GM23338 (cell line): ENCODE data around the gene GLCE. TPM values are rescaled to one million over a fixed set of nuclear protein-coding genes. Genes with fewer than 3 reads are reported as not detected.

Experiments
- ATAC-seq: fragments of 200-7000 bp; cut with Tn5 transposase; 3 replicates; pipeline ENCODE4 v1.9.1; 2020
- DNase-seq: peaks from one replicate; pipeline ENCODE4 v3.0.0-alpha.2; 2015; ENCODE audit warnings: low spot score
- H2AFZ ChIP-seq: fragments of 200-600 bp; sonication (generic); 2 replicates; pipeline ENCODE4 v1.8.0; 2016; ENCODE audit warnings: antibody characterized with exemption, mild to moderate bottlenecking, moderate library complexity
- H3F3A ChIP-seq: fragments of 200-600 bp; sonication (generic); replicated peaks from 2 replicates; pipeline ENCODE4 v1.8.0; 2017; ENCODE audit warnings: antibody characterized with exemption, mixed run types, low read depth
- H3K27ac ChIP-seq: fragments of 200-600 bp; sonication (generic); 2 replicates; pipeline ENCODE4 v1.6.1; 2016; ENCODE audit warnings: low read depth
- H3K27me3 ChIP-seq: fragments of 200-600 bp; sonication (generic); 2 replicates; pipeline ENCODE4 v1.8.0; 2016; ENCODE audit warnings: mild to moderate bottlenecking, mixed run types, moderate library complexity; ENCODE audit not compliant: insufficient read depth
- H3K36me3 ChIP-seq: fragments of 200-600 bp; sonication (generic); 2 replicates; pipeline ENCODE4 v1.8.0; 2016; ENCODE audit warnings: mild to moderate bottlenecking; ENCODE audit not compliant: insufficient read depth
- H3K4me1 ChIP-seq: fragments of 200-600 bp; sonication (generic); 2 replicates; pipeline ENCODE4 v1.8.0; 2016; ENCODE audit warnings: mild to moderate bottlenecking, moderate library complexity; ENCODE audit not compliant: insufficient read depth
- H3K4me2 ChIP-seq: fragments of 200-600 bp; sonication (generic); 2 replicates; pipeline ENCODE4 v1.7.1; 2017; ENCODE audit warnings: mixed run types
- H3K4me3 ChIP-seq: fragments of 200-600 bp; sonication (generic); 2 replicates; pipeline ENCODE4 v1.6.1; 2016; ENCODE audit warnings: mixed run types
- H3K79me2 ChIP-seq: fragments of 200-600 bp; sonication (generic); replicated peaks from 2 replicates; pipeline ENCODE4 v1.8.0; 2017; ENCODE audit warnings: mild to moderate bottlenecking; ENCODE audit not compliant: insufficient read depth
- H3K9me2 ChIP-seq: fragments of 200-600 bp; sonication (generic); 2 replicates; pipeline ENCODE4 v1.8.0; 2017; ENCODE audit not compliant: insufficient read depth
- H4K20me1 ChIP-seq: fragments of 200-600 bp; sonication (generic); replicated peaks from 2 replicates; pipeline ENCODE4 v1.8.0; 2017; ENCODE audit warnings: mild to moderate bottlenecking; ENCODE audit not compliant: insufficient read depth
- H3K27ac Mint-ChIP-seq: 2 replicates; pipeline ENCODE4 v1.8.0; 2020; ENCODE audit warnings: inconsistent platforms, mild to moderate bottlenecking, moderate library complexity, mixed read lengths
- H3K27me3 Mint-ChIP-seq: 3 replicates; pipeline ENCODE4 v1.8.0; 2022; ENCODE audit warnings: low read depth, mild to moderate bottlenecking, moderate library complexity, mixed read lengths, inconsistent platforms; ENCODE audit not compliant: insufficient read depth, poor library complexity
- H3K36me3 Mint-ChIP-seq: 3 replicates; pipeline ENCODE4 v1.8.0; 2021; ENCODE audit warnings: low read depth, mild to moderate bottlenecking, inconsistent platforms, moderate library complexity, mixed read lengths
- H3K4me1 Mint-ChIP-seq: 3 replicates; pipeline ENCODE4 v1.8.0; 2020; ENCODE audit warnings: mild to moderate bottlenecking, inconsistent platforms, mixed read lengths
- H3K4me3 Mint-ChIP-seq: 3 replicates; pipeline ENCODE4 v1.8.0; 2021; ENCODE audit warnings: moderate library complexity, mild to moderate bottlenecking, inconsistent platforms, mixed read lengths
- H3K9me3 Mint-ChIP-seq: 3 replicates; pipeline ENCODE4 v1.8.0; 2020; ENCODE audit warnings: moderate library complexity, mild to moderate bottlenecking, inconsistent platforms, mixed read lengths
- CREB1 ChIP-seq: fragments of 250-450 bp; sonication (Bioruptor Pico); IDR thresholded peaks from 2 replicates; pipeline ENCODE4 v1.5.0; 2020; ENCODE audit warnings: low read depth, mild to moderate bottlenecking, moderate library complexity
- CTCF ChIP-seq, 2 experiments: fragments of 200-600 bp in 1 of 2; sonication (generic) in 1 of 2; conservative IDR thresholded peaks; 2 replicates each; pipeline versions ENCODE4 v1.5.1 to v1.6.1; 2016 to 2017; ENCODE audit warnings: antibody characterized with exemption in 2 of 2, low read depth in 2 of 2, mild to moderate bottlenecking in 2 of 2, moderate library complexity in 1 of 2
- ETS1 ChIP-seq: IDR thresholded peaks from 2 replicates; pipeline ENCODE4 v1.6.1; 2016; ENCODE audit warnings: antibody characterized with exemption
- EZH2 ChIP-seq: fragments of 200-600 bp; sonication (generic); IDR thresholded peaks from one replicate; pipeline ENCODE4 v1.8.0; 2017; ENCODE audit warnings: antibody characterized with exemption, mild to moderate bottlenecking, low read depth; ENCODE audit not compliant: unreplicated experiment
- EZH2phosphoT487 ChIP-seq: fragments of 200-600 bp; sonication (generic); IDR thresholded peaks from one replicate; pipeline ENCODE4 v1.8.1; 2018; ENCODE audit warnings: antibody characterized with exemption; ENCODE audit not compliant: unreplicated experiment
- JUNB ChIP-seq: IDR thresholded peaks from one replicate; pipeline ENCODE4 v1.6.1; 2016; ENCODE audit warnings: antibody characterized with exemption; ENCODE audit not compliant: unreplicated experiment
- NANOG ChIP-seq: IDR thresholded peaks from 2 replicates; pipeline ENCODE4 v1.6.1; 2016; ENCODE audit warnings: antibody characterized with exemption, borderline replicate concordance
- POLR2AphosphoS5 ChIP-seq: IDR thresholded peaks from 2 replicates; pipeline ENCODE4 v1.6.1; 2016; ENCODE audit warnings: antibody characterized with exemption, low read depth
- ZNF331 ChIP-seq: fragments of 250-450 bp; sonication (Bioruptor Pico); IDR thresholded peaks from 2 replicates; pipeline ENCODE4 v1.5.0; 2020; ENCODE audit warnings: low read depth, mild to moderate bottlenecking, moderate library complexity
- polyA plus RNA-seq: library from polyadenylated mRNA; unstranded; fragments of >200 nt; fragmentation: Nextera tagmentation; extraction: Ambion mirVana; gene quantifications from 2 replicates; pipeline ENCODE4 v1.2.1, GENCODE V29; 2016
- total RNA-seq: library from RNA; depleted of rRNA; stranded (reverse); fragments of >200 nt; shearing (Covaris generic); gene quantifications from 2 replicates; pipeline ENCODE4 v1.2.3, GENCODE V29; 2014

Gene GLCE
- total and polyA plus RNA-seq, 2 experiments from 2014 or later, result 7.5 to 15.5 TPM

- no peak overlapping the region for H3K4me2 ChIP-seq
- TF ChIP-seq NANOG (no peak), JUNB (no peak), ZNF331 (CRISPR knock-in tag) (no peak), CTCF (conservative IDR thresholded peaks at IDR 0.05; ENCODE audit: low read depth in 2 of 2) (no peak), EZH2phosphoT487 (no peak), CREB1 (CRISPR knock-in tag) (no peak), EZH2 (no peak), ETS1 (no peak), POLR2AphosphoS5 (no peak)
- ATAC-seq (no peak), DNase-seq (no peak)
- no peak overlapping the region for H3K4me3 ChIP-seq
- no peak overlapping the region for H3K4me3 Mint-ChIP-seq
- H3K9me3 Mint-ChIP-seq, result no peaks in the 10 kb centered on the region
- peaks cover 26% of the 10 kb centered on the region for H4K20me1 ChIP-seq
- peaks cover 33% of the 10 kb centered on the region; the same call in 2 of the 3 replicates for H3K4me1 Mint-ChIP-seq
- H3K9me2 ChIP-seq, result no peaks in the 10 kb centered on the region
- H3K27me3 ChIP-seq, result peaks cover 24% of the 10 kb centered on the region
- H3K27ac Mint-ChIP-seq, result no peak overlapping the region
- H3F3A ChIP-seq, result no peaks in the 10 kb centered on the region; the same call in 1 of the 2 replicates
- H3K27ac ChIP-seq, result no peak overlapping the region
- H3K4me1 ChIP-seq, result peaks cover 7% of the 10 kb centered on the region; the same call in 1 of the 2 replicates
- peaks cover 84% of the 10 kb centered on the region for H3K79me2 ChIP-seq
- no peaks in the 10 kb centered on the region; the same call in 2 of the 3 replicates for H3K36me3 Mint-ChIP-seq
- H3K27me3 Mint-ChIP-seq, result peaks cover 7% of the 10 kb centered on the region
- H2AFZ ChIP-seq, result no peak overlapping the region
- no peaks in the 10 kb centered on the region for H3K36me3 ChIP-seq
Measured at GRCh38 chr15:69165637-69166025, 5.2 kb downstream of the GLCE start.

- peaks cover 3% of the 10 kb centered on the region for H3K27me3 Mint-ChIP-seq
- H3K27ac ChIP-seq, result no peak overlapping the region
- no peak for TF ChIP-seq ZNF331 (CRISPR knock-in tag)
- TF ChIP-seq POLR2AphosphoS5, result no peak
- no peak for TF ChIP-seq CTCF (conservative IDR thresholded peaks at IDR 0.05; ENCODE audit: low read depth in 2 of 2)
- TF ChIP-seq EZH2, result no peak
- no peak for TF ChIP-seq NANOG
- TF ChIP-seq JUNB, result no peak
Measured at GRCh38 chr15:69167218-69167846, 6.9 kb downstream of the GLCE start.

More at GRCh38 chr15:69167218-69167846, 6.9 kb downstream of the GLCE start:
- H2AFZ ChIP-seq, result no peak overlapping the region
- Mint-ChIP-seq H3K4me3 (no peak overlapping the region), H3K36me3 (no peaks in the 10 kb centered on the region; the same call in 2 of the 3 replicates), H3K9me3 (no peaks in the 10 kb centered on the region), H3K4me1 (peaks cover 25% of the 10 kb centered on the region; the same call in 2 of the 3 replicates), H3K27ac (no peak overlapping the region)
- H3F3A ChIP-seq, result no peaks in the 10 kb centered on the region
- ATAC-seq (no peak), DNase-seq (no peak)
- peaks cover 85% of the 10 kb centered on the region for H3K79me2 ChIP-seq
- no peaks in the 10 kb centered on the region for H3K9me2 ChIP-seq
- H3K4me2 ChIP-seq, result no peak overlapping the region
- no peaks in the 10 kb centered on the region for H3K36me3 ChIP-seq
- peaks cover 11% of the 10 kb centered on the region for H3K27me3 ChIP-seq
- H3K4me1 ChIP-seq, result peaks cover under 1% of the 10 kb centered on the region; the same call in 1 of the 2 replicates
- H4K20me1 ChIP-seq, result peaks cover 20% of the 10 kb centered on the region
- H3K4me3 ChIP-seq, result no peak overlapping the region
